ENCODE data around the gene TPGS2. TPM values are rescaled to one million over a fixed set of nuclear protein-coding genes. Genes with fewer than 3 reads are reported as not detected.

TPGS2 gene
- total and polyA plus RNA-seq, 2 of the 8 experiments (the other 6 are each of a cell fraction or from before 2014, with no cell fraction given) = 151 to 273 TPM

DNA sequence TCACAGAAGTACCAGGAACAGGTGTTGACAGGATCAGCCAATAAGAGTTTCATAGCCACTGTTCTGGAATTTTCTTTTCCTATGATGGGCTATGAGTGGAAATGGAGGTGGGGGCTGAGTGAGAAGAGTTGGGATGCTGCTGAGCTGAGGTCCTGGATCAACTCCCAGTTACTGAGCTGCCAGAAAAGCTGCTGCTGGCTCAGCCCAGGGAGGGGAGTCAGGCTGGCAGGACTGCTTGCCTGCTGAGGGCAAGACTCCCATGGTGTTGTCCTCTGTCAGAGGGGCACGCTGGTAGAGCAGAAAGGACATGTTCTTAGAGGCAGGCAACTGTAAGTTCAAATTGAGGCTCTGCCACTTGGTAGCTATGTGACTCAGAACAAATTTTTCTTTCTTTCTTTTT is 11.8 kb downstream of the TPGS2 start (continued):
- TF ChIP-seq GTF2F1 (IDR thresholded peaks at IDR 0.05; ENCODE audit: borderline replicate concordance, low read depth, low read length) = no peak
- no peak for TF ChIP-seq ZNF274 (IDR thresholded peaks at IDR 0.05; ENCODE audit: borderline replicate concordance, extremely low read depth, low read length)
- TF ChIP-seq EGR1 (IDR thresholded peaks at IDR 0.05; ENCODE audit: borderline replicate concordance, low read depth, low read length) = no peak
- no peak for TF ChIP-seq FOSL1 (IDR thresholded peaks at IDR 0.05; ENCODE audit: insufficient read depth, low read depth, low read length)
- no peak for TF ChIP-seq GABPA (IDR thresholded peaks at IDR 0.05; ENCODE audit: borderline replicate concordance, insufficient read depth, low read length)
- TF ChIP-seq BRCA1 (IDR thresholded peaks at IDR 0.05; ENCODE audit: low read depth, low read length) = no peak
- TF ChIP-seq, protein P1, sequence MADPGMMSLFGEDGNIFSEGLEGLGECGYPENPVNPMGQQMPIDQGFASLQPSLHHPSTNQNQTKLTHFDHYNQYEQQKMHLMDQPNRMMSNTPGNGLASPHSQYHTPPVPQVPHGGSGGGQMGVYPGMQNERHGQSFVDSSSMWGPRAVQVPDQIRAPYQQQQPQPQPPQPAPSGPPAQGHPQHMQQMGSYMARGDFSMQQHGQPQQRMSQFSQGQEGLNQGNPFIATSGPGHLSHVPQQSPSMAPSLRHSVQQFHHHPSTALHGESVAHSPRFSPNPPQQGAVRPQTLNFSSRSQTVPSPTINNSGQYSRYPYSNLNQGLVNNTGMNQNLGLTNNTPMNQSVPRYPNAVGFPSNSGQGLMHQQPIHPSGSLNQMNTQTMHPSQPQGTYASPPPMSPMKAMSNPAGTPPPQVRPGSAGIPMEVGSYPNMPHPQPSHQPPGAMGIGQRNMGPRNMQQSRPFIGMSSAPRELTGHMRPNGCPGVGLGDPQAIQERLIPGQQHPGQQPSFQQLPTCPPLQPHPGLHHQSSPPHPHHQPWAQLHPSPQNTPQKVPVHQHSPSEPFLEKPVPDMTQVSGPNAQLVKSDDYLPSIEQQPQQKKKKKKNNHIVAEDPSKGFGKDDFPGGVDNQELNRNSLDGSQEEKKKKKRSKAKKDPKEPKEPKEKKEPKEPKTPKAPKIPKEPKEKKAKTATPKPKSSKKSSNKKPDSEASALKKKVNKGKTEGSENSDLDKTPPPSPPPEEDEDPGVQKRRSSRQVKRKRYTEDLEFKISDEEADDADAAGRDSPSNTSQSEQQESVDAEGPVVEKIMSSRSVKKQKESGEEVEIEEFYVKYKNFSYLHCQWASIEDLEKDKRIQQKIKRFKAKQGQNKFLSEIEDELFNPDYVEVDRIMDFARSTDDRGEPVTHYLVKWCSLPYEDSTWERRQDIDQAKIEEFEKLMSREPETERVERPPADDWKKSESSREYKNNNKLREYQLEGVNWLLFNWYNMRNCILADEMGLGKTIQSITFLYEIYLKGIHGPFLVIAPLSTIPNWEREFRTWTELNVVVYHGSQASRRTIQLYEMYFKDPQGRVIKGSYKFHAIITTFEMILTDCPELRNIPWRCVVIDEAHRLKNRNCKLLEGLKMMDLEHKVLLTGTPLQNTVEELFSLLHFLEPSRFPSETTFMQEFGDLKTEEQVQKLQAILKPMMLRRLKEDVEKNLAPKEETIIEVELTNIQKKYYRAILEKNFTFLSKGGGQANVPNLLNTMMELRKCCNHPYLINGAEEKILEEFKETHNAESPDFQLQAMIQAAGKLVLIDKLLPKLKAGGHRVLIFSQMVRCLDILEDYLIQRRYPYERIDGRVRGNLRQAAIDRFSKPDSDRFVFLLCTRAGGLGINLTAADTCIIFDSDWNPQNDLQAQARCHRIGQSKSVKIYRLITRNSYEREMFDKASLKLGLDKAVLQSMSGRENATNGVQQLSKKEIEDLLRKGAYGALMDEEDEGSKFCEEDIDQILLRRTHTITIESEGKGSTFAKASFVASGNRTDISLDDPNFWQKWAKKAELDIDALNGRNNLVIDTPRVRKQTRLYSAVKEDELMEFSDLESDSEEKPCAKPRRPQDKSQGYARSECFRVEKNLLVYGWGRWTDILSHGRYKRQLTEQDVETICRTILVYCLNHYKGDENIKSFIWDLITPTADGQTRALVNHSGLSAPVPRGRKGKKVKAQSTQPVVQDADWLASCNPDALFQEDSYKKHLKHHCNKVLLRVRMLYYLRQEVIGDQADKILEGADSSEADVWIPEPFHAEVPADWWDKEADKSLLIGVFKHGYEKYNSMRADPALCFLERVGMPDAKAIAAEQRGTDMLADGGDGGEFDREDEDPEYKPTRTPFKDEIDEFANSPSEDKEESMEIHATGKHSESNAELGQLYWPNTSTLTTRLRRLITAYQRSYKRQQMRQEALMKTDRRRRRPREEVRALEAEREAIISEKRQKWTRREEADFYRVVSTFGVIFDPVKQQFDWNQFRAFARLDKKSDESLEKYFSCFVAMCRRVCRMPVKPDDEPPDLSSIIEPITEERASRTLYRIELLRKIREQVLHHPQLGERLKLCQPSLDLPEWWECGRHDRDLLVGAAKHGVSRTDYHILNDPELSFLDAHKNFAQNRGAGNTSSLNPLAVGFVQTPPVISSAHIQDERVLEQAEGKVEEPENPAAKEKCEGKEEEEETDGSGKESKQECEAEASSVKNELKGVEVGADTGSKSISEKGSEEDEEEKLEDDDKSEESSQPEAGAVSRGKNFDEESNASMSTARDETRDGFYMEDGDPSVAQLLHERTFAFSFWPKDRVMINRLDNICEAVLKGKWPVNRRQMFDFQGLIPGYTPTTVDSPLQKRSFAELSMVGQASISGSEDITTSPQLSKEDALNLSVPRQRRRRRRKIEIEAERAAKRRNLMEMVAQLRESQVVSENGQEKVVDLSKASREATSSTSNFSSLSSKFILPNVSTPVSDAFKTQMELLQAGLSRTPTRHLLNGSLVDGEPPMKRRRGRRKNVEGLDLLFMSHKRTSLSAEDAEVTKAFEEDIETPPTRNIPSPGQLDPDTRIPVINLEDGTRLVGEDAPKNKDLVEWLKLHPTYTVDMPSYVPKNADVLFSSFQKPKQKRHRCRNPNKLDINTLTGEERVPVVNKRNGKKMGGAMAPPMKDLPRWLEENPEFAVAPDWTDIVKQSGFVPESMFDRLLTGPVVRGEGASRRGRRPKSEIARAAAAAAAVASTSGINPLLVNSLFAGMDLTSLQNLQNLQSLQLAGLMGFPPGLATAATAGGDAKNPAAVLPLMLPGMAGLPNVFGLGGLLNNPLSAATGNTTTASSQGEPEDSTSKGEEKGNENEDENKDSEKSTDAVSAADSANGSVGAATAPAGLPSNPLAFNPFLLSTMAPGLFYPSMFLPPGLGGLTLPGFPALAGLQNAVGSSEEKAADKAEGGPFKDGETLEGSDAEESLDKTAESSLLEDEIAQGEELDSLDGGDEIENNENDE (IDR thresholded peaks at IDR 0.05; ENCODE audit: insufficient replicate concordance, low read length) = no peak

Measured in H1 (cell line).